Stimulated activated CD4-positive, alpha-beta T cell treated with anti-CD3 and anti-CD28 coated beads, Interleukin-4, amount 100 ng/mL, for 24 hours (primary cell): ENCODE data around the gene DDC.
"Not testable (repeated sequence)": the region's sequence is repeated elsewhere in the genome, so short reads cannot be mapped to it uniquely, and the experiment has no call there.

Experiments used
- DNase-seq: peaks from one replicate; pipeline ENCODE4 v3.0.0-alpha.2; 2020

DDC gene

GRCh38 chr7:50588937-50589336, 23.7 kb upstream of the DDC start:
- no peak for DNase-seq

GRCh38 chr7:50587737-50588136, 22.5 kb upstream of the DDC start:
- no peak for DNase-seq

GRCh38 chr7:50584793-50585408, 19.7 kb upstream of the DDC start:
- DNase-seq, result no peak

GRCh38 chr7:50584386-50584785, 19.2 kb upstream of the DDC start:
- DNase-seq, result no peak

GRCh38 chr7:50583295-50583694, 18.1 kb upstream of the DDC start:
- DNase-seq, result not testable (repeated sequence)

GRCh38 chr7:50582271-50582670, 17.1 kb upstream of the DDC start:
- DNase-seq, result not testable (repeated sequence)

- not testable (repeated sequence) for DNase-seq
These were observed 15.5 kb upstream of the DDC start for GRCh38 chr7:50580666-50581065.

- DNase-seq, result no peak
These were observed 14.9 kb upstream of the DDC start for GRCh38 chr7:50580057-50580456.

GRCh38 chr7:50578105-50578504, 12.9 kb upstream of the DDC start:
- DNase-seq, result not testable (repeated sequence)

- no peak for DNase-seq
These were observed 12.4 kb upstream of the DDC start for GRCh38 chr7:50577569-50577968.

- DNase-seq, result not testable (repeated sequence)
These were observed 11.2 kb upstream of the DDC start for GRCh38 chr7:50576388-50576787.

- DNase-seq, result no peak
These were observed 2.6 kb upstream of the DDC start for GRCh38 chr7:50567715-50568261.

GRCh38 chr7:50565977-50566376, 772 bp upstream of the DDC start:
- no peak for DNase-seq

- DNase-seq, result no peak
These were observed 333 bp upstream of the DDC start for GRCh38 chr7:50565559-50565916.

- DNase-seq, result no peak
These were observed 1.0 kb downstream of the DDC start for GRCh38 chr7:50564171-50564570.

- DNase-seq, result no peak
These were observed 3.1 kb downstream of the DDC start for GRCh38 chr7:50562136-50562535.

- DNase-seq, result no peak
These were observed 4.3 kb downstream of the DDC start for GRCh38 chr7:50560865-50561351.

GRCh38 chr7:50559881-50560280, 5.3 kb downstream of the DDC start:
- no peak for DNase-seq

- DNase-seq, result no peak
These were observed 6.7 kb downstream of the DDC start for GRCh38 chr7:50558294-50559053.

GRCh38 chr7:50557099-50557498, 8.1 kb downstream of the DDC start:
- DNase-seq, result no peak

- no peak for DNase-seq
These were observed 8.8 kb downstream of the DDC start for GRCh38 chr7:50556247-50556991.

GRCh38 chr7:50555594-50556140, 9.5 kb downstream of the DDC start:
- no peak for DNase-seq
